ENCODE results near the gene YPEL4.

DNA sequence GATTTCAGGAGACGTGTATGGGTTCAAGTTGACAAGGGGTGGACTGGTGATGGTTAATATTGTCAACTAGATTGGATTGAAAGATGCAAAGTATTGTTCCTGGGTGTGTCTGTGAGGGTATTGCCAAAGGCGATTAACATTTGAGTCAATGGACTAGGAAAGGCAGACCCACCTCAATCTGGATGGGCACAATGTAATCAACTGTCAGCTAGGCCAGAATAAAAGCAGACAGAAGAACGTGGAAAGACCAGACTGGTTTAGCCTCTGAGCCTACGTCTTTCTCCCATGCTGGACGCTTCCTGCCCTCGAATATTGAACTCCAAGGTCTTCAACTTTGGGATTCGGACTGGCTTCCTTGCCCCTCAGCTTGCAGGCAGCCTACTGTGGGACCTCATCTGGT, 1.7 kb upstream of the YPEL4 start:
- TF ChIP-seq TEAD4 (IDR thresholded peaks at IDR 0.05) (no peak), RAD21 (IDR thresholded peaks at IDR 0.05; ENCODE audit: low read depth) (no peak)
- TF ChIP-seq, protein P1, sequence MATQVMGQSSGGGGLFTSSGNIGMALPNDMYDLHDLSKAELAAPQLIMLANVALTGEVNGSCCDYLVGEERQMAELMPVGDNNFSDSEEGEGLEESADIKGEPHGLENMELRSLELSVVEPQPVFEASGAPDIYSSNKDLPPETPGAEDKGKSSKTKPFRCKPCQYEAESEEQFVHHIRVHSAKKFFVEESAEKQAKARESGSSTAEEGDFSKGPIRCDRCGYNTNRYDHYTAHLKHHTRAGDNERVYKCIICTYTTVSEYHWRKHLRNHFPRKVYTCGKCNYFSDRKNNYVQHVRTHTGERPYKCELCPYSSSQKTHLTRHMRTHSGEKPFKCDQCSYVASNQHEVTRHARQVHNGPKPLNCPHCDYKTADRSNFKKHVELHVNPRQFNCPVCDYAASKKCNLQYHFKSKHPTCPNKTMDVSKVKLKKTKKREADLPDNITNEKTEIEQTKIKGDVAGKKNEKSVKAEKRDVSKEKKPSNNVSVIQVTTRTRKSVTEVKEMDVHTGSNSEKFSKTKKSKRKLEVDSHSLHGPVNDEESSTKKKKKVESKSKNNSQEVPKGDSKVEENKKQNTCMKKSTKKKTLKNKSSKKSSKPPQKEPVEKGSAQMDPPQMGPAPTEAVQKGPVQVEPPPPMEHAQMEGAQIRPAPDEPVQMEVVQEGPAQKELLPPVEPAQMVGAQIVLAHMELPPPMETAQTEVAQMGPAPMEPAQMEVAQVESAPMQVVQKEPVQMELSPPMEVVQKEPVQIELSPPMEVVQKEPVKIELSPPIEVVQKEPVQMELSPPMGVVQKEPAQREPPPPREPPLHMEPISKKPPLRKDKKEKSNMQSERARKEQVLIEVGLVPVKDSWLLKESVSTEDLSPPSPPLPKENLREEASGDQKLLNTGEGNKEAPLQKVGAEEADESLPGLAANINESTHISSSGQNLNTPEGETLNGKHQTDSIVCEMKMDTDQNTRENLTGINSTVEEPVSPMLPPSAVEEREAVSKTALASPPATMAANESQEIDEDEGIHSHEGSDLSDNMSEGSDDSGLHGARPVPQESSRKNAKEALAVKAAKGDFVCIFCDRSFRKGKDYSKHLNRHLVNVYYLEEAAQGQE (IDR thresholded peaks at IDR 0.05; ENCODE audit: low read depth): no peak
